GM18858 (cell line): ENCODE results near the gene SCP2.
"Not testable (repeated sequence)": the region's sequence is repeated elsewhere in the genome, so short reads cannot be mapped to it uniquely, and the experiment has no call there.

ENCODE experiments used
- ATAC-seq: cut with Tn5 transposase; IDR thresholded peaks from one replicate; pipeline ENCODE4 v1.9.1; 2021; ENCODE audit not compliant: unreplicated experiment

SCP2 gene

DNA sequence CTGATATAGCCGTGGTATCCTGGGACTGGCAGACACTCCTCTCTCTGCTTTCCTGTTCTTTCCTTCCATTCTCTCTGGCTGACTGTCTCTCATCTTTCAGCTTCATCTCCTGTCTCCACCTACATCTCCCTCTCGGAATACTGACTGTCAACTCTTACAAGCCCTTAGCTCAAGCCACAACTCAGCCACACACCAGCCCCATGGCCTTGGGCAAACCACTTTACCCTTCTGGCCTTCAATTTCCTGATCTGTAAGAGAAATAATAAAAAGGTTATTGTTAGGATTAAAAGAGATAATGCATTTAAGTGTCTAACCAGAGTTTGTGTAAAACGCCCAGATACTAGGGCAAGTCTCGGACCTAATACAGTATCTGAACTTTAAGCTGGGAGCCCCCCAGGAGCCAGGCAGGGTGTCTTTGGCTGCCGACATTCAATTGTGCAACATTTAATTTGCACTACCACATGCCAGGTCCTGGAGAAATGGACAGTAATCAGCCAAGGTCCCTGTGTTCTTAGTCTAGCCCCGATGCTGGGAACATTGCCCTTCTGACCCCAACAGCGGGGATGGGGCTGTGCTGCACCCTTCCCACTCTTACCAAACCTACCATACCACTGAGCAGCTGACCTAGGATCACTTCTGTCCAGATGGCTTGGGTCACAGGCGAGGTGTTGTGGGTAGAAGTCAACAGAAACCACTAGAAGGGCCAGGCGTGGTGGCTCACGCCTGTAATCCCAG, 10.7 kb upstream of the SCP2 start:
- ATAC-seq: no peak

DNA sequence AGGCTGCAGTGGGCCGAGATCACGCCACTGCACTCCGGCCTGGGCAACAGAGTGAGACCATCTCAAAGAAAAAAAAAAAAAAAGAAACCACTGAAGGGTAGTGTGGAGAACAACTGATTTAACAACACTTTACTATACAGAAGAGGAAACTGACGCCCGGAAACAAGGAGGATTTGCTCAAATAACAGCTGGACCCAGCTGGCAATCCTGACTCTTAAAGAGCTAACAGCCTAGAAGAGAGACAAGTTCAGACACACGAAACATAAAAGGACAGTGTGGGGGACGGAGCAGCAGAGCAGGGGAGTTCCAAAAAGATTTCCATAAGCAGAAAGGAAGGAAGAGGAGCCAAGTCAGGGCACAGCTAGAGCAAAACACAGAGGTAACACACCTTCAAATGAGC, 9.9 kb upstream of the SCP2 start:
- ATAC-seq: no peak

DNA sequence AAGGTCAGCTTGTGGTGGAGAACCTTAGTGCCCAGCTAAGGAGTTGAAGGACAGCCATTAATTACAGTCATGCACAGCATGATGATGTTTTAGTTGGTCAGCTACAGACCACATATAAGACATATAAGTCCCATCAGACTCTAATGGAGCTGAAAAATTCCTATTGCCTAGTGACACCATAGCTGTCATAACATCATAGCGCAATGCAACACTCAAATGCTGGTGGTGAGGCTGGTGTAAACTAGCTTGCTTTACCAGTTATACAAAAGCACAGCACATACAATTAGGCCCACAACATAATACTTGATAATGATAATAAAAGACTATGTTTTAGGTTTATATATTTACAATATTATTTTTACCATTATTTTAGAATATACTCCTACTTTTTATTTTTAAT, 9.5 kb upstream of the SCP2 start:
- ATAC-seq: no peak

DNA sequence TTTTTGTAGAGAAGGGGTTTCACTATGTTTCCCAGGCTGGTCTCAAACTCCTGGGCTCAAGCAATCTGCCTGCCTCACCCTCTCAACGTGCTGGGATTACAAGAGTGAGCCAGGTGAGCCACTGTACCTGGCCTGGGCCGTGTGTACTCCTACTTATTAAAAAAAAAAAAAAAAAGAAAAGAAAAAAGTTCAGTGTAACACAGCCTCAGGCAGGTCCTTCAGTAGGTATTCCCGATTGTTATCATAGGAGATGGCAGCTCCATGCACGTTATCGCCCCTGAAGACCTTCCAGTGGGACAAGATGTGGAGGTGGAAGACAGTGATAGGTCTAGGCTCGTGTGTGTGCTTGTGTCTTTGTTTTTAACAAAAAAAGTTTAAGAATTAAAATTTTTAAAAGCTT, 8.9 kb upstream of the SCP2 start:
- no peak for ATAC-seq

DNA sequence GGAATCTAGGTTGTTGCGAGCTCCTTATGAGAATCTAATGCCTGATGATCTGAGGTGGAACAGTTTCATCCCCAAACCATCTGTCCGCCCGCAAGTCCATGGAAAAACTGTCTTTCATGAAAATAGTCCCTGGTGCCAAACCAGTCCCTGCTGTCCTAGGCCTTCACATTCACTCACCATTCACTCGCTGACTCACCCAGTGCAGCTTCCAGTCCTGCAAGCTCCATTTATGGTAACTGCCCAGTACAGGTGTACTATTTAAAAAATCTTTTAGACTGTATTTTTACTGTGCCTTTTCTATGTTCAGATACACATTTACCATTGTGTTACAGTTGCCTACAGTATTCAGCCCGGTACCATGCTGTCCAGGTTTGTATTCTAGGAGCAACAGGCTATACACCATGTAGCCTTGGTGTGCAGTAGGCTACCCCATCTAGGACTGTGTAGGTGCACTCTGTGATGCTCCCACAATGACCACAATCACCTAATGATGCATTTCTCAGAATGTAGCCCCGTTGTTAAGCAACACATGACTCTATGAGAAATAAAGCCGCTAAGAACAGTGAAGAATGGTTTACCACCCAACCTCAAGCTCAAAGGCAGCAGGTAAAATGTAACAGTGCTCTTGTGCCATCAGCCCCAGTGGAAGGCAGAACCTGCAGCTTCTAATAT, 7.9 kb upstream of the SCP2 start:
- ATAC-seq: no peak

DNA sequence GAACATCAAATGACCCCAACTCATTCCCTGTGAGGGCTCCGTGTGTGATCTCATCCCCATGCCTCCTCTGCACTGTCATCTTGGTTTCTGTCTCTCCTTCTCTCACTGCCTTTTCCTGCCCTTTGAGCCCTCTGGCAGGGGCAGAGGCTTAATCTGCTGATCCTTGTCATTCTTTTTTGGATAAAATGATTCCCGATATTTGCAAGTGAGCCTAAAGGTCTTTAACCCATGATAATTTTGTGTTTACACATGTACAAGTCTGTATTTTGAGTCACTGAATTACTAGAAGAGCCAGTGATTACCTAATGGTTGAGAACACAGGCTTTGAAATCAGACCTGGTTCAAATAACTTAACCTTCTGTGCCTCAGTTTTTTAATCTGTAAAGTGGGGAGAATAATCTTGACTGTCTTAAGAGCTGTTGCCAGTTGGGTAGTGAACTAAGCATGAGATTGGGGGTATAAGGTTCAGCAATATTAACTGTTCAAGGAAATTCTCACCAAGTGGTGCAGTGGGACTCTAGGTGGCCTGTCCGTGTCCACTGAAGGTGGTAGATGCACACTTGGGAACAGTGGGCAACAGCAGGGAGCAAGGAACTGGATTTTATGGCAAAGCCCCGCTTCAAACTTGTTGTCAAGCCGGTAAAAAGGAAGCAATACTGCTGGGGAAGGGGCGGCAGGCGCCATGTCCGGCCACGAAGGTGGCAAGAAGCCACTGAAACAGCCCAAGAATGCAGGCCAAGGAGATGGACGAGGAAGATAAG, 7.2 kb upstream of the SCP2 start:
- no peak for ATAC-seq

DNA sequence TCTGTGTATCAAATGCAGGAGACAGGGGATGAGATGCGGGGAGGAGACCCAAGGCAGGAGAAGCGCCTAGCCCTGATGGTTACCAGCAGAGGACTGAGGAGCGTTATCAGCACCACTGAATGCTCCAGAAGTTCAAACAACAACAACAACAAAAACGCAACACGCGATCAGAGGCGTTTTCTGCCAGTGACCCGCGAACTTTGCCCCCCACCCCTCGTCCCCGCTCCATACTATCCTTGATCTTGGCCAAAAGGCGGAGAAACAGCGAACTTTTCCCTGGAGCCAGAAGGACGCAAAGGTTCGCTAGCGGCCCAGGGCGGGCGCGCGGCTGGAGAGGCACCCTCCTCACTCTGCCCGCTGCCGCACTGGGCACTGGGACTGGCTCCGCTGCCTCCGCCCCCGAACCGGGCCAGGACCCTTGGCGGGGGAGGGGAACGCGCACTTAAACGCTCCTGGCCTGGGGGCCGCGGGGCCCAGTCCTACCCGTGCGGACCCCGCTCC, 6.2 kb upstream of the SCP2 start:
- ATAC-seq: no peak

DNA sequence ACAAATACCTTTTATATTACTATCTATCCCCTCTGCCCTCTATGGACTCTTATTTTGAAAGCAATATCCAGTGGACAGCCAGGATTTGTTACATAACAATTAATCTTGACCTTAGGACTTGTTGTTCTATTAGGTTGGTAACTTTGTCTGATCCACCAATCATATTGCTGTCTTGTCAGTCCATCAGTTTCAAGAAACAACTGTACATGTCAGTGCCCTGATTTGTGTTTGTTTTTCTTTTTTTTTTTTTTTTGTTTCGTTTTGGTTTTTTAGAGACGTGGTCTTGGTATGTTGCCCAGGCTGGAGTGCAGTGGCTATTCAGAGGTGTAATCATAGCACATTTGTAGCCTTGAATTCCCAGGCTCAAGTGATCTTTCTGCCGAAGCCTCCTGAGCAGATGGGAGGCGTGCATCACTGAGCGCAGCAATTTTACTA, 1.5 kb upstream of the SCP2 start:
- ATAC-seq: no peak

DNA sequence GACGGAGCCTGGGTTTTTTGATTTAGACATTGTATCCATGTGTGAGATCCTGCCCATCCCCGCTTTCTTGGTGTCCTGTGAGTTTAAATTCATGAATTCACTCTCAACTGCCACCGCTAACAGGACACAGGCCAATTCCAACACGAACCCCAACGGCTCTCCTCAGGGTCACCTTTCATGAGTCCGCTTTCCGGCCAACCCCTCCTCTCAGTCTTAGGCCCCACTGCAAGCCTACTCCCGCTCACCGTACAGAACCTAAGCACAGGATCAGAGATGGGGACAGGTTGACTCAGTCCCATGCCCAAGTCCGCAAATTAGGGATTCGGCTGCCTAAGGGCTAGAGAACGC, 238 bp upstream of the SCP2 start:
- no peak for ATAC-seq

DNA sequence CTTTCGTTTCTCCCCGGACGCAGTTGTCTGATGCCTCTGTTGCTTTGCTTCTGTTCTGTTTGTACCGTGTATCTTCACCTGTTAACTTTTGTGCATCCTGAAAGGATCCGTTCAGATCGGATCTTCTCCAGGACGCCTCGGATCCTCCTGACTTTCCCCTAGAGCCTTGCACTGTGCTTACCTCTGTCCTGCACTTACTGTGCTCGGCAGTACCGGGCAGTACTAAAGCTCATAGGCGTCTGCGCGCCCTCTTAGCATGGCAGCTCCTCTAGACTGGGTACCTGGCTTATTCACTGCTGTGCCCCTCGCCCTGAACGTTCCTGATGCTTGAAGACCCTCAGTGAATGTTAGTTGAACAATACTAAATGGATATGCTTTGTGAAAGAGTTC, 934 bp downstream of the SCP2 start:
- no peak for ATAC-seq

DNA sequence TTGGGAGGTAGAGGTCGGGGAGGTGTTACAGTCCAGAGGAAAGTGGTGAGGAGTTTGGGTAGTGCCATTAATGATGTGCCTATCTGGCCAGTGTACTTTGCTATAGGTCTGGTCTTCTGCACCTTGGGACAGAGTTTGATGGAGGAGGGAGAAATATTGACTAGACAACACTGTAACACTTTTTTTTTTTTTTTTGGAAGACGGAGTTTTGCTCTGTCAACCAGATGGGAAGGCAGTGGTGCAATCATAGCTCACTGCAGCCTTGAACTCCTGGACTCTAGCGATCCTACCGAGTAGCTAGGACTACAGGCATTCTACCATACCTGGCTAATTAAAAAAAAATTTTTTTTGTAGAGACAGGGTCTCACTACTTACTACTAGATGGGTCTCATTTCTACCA, 1.9 kb downstream of the SCP2 start:
- ATAC-seq: no peak

DNA sequence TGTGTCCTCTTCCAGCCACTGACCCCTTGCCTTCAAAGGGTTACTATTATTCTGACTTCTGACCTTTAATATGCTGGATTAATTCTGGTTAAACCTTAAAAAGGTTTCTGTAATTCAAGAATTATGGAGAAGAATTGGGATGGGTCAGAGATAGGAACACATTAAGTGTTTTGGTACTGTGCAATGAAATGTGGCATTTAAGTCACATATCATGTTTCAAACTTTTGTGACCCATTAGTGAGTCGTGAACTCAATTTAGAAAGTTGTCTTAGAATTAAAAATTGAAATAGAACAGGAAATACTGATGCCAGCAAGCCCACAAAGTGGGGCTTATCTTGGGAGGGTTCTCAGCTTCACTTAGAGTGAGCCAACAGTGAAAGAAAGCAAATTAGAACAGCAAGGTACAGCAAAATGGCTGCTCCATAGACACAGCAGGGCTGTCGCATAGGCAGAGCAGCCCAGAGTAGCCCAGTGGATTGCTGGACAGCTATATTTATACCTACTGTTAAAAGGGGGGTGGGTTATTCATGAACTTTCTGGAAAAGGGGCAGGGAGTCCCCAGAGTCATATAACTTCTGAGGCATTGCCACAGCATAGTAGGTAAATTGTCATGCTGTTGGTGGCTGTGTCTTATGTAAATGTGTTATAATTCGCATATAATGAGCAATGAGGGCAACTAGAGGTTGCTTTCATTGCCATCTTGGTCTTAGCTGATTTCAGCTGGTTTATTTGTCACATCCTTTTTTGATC, 10.5 kb downstream of the SCP2 start:
- ATAC-seq: no peak

DNA sequence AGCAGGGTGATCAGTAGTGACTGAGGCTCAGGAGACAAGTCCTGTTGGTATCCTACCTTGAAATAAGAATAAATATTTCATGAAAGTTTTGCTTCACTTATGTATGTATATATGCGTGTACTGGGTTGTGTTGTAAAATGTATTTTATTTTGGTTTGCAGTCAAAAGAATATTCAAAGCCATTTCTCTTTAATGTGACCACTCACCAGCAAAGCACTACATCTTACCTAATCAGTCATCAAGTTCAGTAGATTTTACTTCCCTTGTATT, 11.0 kb downstream of the SCP2 start:
- ATAC-seq: no peak

DNA sequence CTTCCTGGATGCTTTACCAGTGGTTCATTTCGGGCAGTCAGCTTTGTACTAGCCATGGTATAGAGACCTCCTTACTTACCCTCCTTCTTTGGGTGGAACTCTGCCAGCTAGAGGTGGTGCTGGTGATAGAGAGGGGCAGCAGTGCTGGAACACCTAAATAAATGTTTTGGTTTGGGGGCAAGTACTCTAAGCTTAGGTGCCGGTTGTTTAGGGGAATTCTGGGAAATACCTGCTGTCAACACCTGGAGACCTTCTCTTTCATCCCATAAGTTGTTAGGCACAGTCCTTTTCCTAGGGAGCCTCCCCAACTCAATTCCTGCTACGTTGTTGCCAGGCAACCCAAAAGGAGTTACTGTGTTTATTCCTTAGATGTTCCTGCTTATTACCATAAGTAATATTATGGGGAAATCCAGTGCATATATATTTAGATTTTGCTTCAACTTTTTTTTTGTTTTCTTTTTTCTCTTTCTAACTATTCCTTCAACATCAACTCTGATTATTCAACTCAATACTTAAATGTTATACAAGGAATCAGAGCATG, 16.9 kb downstream of the SCP2 start:
- no peak for ATAC-seq

DNA sequence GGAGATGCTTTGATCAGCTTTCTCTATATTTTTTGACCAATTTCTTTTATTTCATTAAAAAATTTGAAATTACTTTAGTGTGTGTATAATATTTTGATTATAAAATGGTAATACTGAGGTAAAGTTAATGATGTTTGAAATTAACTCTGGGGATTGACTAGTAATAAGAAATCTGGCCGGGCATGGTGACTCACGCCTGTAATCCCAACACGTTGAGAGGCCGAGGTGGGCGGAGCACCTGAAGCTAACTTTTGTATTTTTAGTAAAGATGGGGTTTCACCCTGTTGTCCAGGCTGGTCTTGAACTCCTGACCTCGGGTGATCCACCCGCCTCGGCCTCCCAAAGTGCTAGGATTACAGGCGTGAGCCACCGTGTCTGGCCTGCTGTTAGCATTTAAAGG, 17.5 kb downstream of the SCP2 start:
- ATAC-seq: no peak

DNA sequence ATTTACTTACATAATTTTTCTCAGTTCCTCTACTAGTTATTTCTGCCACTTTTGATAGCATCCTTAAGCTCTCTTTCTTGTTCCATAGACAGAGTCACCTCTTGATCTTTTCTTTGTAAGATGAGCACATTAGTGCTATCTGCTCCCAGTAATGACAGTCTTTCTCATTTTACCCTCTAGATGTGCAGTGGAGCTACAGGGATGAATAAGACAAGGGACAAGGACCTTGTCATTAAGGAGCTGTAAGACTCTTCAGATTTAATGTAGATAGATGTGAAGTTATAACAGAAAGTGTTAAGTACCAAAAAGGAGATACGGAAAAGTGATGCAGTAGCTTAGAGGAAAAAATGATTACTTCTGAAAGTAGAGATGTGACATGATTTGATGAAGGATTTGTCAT, 20.4 kb downstream of the SCP2 start:
- no peak for ATAC-seq

DNA sequence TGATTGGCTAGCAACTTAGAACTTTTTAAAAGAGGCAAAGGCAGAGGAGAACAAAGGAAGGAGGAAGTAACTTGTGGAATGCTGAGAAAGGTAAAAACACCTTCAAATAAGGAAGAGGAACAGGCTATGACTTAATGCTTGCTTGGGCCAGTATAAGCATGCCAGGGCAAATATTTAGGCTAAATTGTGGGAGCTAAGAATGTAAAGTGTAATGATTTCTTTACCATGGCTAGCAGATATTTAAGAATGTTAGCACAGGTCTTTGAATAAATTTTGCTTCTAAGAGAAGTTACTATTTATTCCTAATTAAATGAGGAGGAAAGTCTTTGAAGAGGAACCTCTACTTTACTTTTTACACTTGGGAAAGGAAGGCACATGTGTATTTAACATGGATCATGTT, 22.5 kb downstream of the SCP2 start:
- not testable (repeated sequence) for ATAC-seq

DNA sequence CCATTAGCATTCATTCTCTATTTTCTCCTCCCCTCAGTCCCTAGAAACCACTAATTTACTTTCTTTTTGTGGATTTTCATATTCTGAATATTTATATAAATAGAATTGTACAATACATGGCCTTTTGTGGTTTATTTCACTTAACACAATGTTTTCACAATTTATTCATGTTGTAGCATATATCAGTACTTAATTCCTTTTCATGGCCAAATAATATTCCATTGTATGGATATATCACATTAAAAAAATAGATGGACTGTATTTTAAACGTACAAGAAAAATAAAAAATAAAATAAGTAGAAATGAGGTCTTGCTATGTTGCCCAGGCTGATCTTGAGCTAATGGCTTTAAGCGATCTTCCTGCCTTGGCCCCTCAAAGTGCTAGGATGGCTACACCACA, 25.0 kb downstream of the SCP2 start:
- ATAC-seq: no peak

DNA sequence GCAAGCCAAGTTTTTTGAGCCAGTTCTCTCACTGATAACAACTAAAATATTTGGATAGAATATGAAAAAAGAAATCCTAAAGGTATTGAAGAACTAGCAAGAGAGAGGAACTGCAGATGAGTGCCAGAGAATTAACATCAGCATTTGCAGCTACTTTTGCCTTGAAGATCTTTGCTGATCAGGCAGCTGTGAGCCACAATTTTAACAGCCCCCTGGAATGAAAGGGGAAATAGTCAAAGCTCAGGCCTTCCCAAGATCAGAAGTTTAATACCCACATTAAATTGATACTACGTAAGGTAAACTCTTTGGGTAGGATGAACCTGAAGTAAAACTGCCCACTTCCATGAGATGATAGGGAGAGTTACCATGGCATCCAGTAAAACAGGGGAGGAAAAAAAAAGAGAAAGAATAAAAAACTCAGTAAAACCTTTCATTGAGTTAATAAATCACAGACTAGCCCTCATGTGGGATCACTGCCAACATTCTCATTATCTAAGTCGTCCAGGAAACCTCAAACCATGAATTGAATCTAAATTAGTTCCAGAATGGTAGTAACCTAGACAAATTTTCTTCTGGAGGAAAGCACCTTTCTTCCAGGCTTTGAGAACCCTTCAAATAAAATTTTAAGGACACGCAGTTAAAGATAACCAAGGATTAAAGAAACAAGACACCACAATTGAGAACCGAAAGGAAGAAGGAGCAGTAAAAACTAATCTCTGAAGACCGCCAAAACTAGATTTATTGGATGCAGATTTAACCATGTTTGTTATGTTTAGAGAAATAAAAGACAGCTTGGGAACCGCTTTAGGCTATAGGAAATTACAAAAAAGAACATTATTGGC, 28.3 kb downstream of the SCP2 start:
- no peak for ATAC-seq

DNA sequence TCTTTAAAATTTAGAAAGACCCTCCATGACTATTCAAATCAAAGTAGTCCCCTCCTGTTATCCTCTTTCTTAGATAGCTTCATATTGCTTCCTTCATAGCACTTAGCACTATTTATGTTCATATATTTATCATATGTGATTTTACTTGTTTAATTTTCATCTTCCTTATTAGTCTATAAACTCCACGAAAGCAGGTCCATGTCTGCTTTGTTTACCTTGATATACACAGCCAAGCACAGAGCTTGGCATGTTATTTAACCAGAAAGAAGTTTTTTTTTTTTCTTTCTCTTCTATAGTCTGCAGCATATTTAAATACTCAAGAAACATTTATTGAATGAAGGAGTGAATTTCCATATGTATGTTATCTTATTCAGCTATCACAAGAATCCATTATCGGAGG, 36.0 kb downstream of the SCP2 start:
- ATAC-seq: no peak

DNA sequence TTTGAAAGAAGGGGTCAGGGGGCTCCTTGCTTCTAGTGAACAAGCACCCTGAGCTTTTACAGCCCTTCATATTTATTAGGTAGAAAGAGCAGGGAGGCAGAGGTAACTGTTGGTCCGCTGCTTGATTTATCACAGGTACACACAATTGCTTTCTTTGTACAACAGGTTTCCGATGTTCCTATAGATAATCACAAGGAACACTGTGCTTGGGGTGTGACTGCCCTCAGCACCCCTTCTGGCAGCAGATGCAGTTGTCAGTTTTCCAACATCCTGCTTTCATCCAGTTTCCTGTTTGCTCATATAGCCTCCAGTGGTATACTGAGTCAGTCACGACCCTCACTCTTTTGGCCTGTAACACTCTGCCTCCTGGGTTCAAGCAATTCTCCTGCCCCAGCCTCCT, 40.6 kb downstream of the SCP2 start:
- ATAC-seq: no peak
